Measurements from ENCODE around the gene IFT27.

IFT27 gene

GRCh38 chr22:36796552-36797175 lies 20.7 kb upstream of the IFT27 start:
- Histone ChIP-seq H3K27ac (no peak overlapping the region), H3K4me3 (ENCODE audit: low read depth, low read length) (no peak overlapping the region), H3K27me3 (replicated peaks) (peaks cover 2% of the 10 kb centered on the region), H3K36me3 (replicated peaks) (no peaks in the 10 kb centered on the region)
- TF ChIP-seq CTCF (IDR thresholded peaks at IDR 0.05; ENCODE audit: low read depth, low read length, missing control alignments), result no peak
- no peak for DNase-seq
- in situ Hi-C loops (cut with HindIII; ENCODE audit: low pct_ligation_motif_present, low sequenced_read_pairs), result no loop called here

- Histone ChIP-seq H3K4me3 (ENCODE audit: low read depth, low read length) (no peak overlapping the region), H3K27ac (no peak overlapping the region), H3K36me3 (replicated peaks) (no peaks in the 10 kb centered on the region), H3K27me3 (replicated peaks) (peaks cover 2% of the 10 kb centered on the region)
- DNase-seq, result no peak
- TF ChIP-seq CTCF (IDR thresholded peaks at IDR 0.05; ENCODE audit: low read depth, low read length, missing control alignments), result no peak
- in situ Hi-C loops (cut with HindIII; ENCODE audit: low pct_ligation_motif_present, low sequenced_read_pairs), result no loop called here
Measured at GRCh38 chr22:36795633-36796032, 19.7 kb upstream of the IFT27 start.

- TF ChIP-seq CTCF (IDR thresholded peaks at IDR 0.05; ENCODE audit: low read depth, low read length, missing control alignments), result no peak
- Histone ChIP-seq H3K27me3 (replicated peaks) (peaks cover 4% of the 10 kb centered on the region), H3K36me3 (replicated peaks) (no peaks in the 10 kb centered on the region), H3K27ac (no peak overlapping the region), H3K4me3 (ENCODE audit: low read depth, low read length) (no peak overlapping the region)
- DNase-seq, result no peak
- in situ Hi-C loops (cut with HindIII; ENCODE audit: low pct_ligation_motif_present, low sequenced_read_pairs), result no loop called here
Measured at GRCh38 chr22:36790648-36791047, 14.7 kb upstream of the IFT27 start.

GRCh38 chr22:36787204-36787988 lies 11.5 kb upstream of the IFT27 start:
- Histone ChIP-seq H3K36me3 (replicated peaks) (no peaks in the 10 kb centered on the region), H3K4me3 (ENCODE audit: low read depth, low read length) (no peak overlapping the region), H3K27ac (no peak overlapping the region), H3K27me3 (replicated peaks) (peaks cover 4% of the 10 kb centered on the region)
- in situ Hi-C loops (cut with HindIII; ENCODE audit: low pct_ligation_motif_present, low sequenced_read_pairs), result no loop called here
- no peak for DNase-seq
- no peak for TF ChIP-seq CTCF (IDR thresholded peaks at IDR 0.05; ENCODE audit: low read depth, low read length, missing control alignments)

GRCh38 chr22:36783743-36784142 lies 7.8 kb upstream of the IFT27 start:
- in situ Hi-C loops (cut with HindIII; ENCODE audit: low pct_ligation_motif_present, low sequenced_read_pairs), result no loop called here
- Histone ChIP-seq H3K4me3 (ENCODE audit: low read depth, low read length) (no peak overlapping the region), H3K27me3 (replicated peaks) (peaks cover 4% of the 10 kb centered on the region), H3K27ac (no peak overlapping the region), H3K36me3 (replicated peaks) (no peaks in the 10 kb centered on the region)
- no peak for TF ChIP-seq CTCF (IDR thresholded peaks at IDR 0.05; ENCODE audit: low read depth, low read length, missing control alignments)
- DNase-seq, result no peak

All from brain microvascular endothelial cell (primary cell).